H1 (cell line): ENCODE results near the gene MRPS34. TPM values are rescaled to one million over a fixed set of nuclear protein-coding genes. Genes with fewer than 3 reads are reported as not detected.

Experiments
- CTCF ChIA-PET: fragments of 300-600 bp; sonication (Branson Sonifier 250); formaldehyde crosslinking; loops from one replicate; lab custom pipeline; 2021; ENCODE audit not compliant: partially characterized antibody; lab: Charles Lee
- POLR2A ChIA-PET: fragments of 300-600 bp; sonication (Branson Sonifier 250); formaldehyde crosslinking; loops from one replicate; lab custom pipeline; 2021; ENCODE audit warnings: inconsistent platforms; ENCODE audit not compliant: partially characterized antibody; lab: Charles Lee
- DNase-seq, 2 experiments: peaks; one replicate each; pipeline versions ENCODE4 v3.0.0 to v3.0.0-alpha.2; 2010 to 2022; ENCODE audit warnings: low spot score in 2 of 2, low read depth in 1 of 2, mixed read lengths in 1 of 2
- FAIRE-seq: peaks from 2 replicates; lab custom pipeline; 2011; peaks lifted over from hg19 to GRCh38; lab: Jason Lieb, UNC
- H2AFZ ChIP-seq: 2 replicates; pipeline ENCODE4 v1.8.1; 2012; ENCODE audit warnings: low read length, inconsistent platforms
- H2AK5ac ChIP-seq: 2 replicates; pipeline ENCODE4 v1.6.1; 2013; ENCODE audit warnings: low read depth, low read length
- H2BK120ac ChIP-seq: replicated peaks from 2 replicates; pipeline ENCODE3; 2013; ENCODE audit warnings: low read depth, low read length, inconsistent platforms
- H2BK12ac ChIP-seq: 2 replicates; pipeline ENCODE4 v1.6.1; 2013; ENCODE audit warnings: low read depth, low read length
- H2BK15ac ChIP-seq: 2 replicates; pipeline ENCODE4 v1.6.1; 2013; ENCODE audit warnings: low read length
- H2BK20ac ChIP-seq: 2 replicates; pipeline ENCODE4 v1.6.1; 2013; ENCODE audit warnings: low read length
- H2BK5ac ChIP-seq: 2 replicates; pipeline ENCODE4 v1.6.1; 2013; ENCODE audit warnings: low read depth, low read length
- H3K14ac ChIP-seq: 2 replicates; pipeline ENCODE4 v1.6.1; 2013; ENCODE audit warnings: inconsistent platforms; ENCODE audit not compliant: insufficient read length
- H3K18ac ChIP-seq: 2 replicates; pipeline ENCODE4 v1.6.1; 2013; ENCODE audit warnings: low read length; ENCODE audit errors: extremely low read depth
- H3K23ac ChIP-seq: 2 replicates; pipeline ENCODE4 v1.6.1; 2013; ENCODE audit warnings: inconsistent platforms; ENCODE audit not compliant: insufficient read length
- H3K23me2 ChIP-seq: 2 replicates; pipeline ENCODE4 v1.6.1; 2013; ENCODE audit warnings: low read depth, low read length
- H3K27ac ChIP-seq: 2 replicates; pipeline ENCODE4 v1.6.1; 2011; ENCODE audit warnings: low read depth, low read length, inconsistent platforms
- H3K27me3 ChIP-seq, 4 experiments: replicated peaks in 1 of 4; 1 replicate in 1 of 4; 2 replicates in 3 of 4; pipeline versions ENCODE4 v1.6.1 to v1.8.1; 2011 to 2013; ENCODE audit warnings: low read length in 3 of 4, mild to moderate bottlenecking in 3 of 4, inconsistent platforms in 2 of 4, mixed read lengths in 2 of 4, moderate library complexity in 1 of 4; ENCODE audit not compliant: control insufficient read depth in 3 of 4, insufficient read depth in 3 of 4; ENCODE audit errors: extremely low read depth in 1 of 4
- H3K36me3 ChIP-seq, 4 experiments: 2 replicates each; pipeline versions ENCODE4 v1.6.1 to v1.8.1; 2011 to 2013; ENCODE audit warnings: mild to moderate bottlenecking in 4 of 4, low read length in 3 of 4, moderate library complexity in 2 of 4, control low read depth in 1 of 4, inconsistent platforms in 1 of 4; ENCODE audit not compliant: insufficient read depth in 4 of 4, control insufficient read depth in 2 of 4
- H3K4ac ChIP-seq: replicated peaks from 2 replicates; pipeline ENCODE3; 2013; ENCODE audit warnings: low read length, low read depth, mixed read lengths, inconsistent platforms; ENCODE audit not compliant: insufficient read length
- H3K4me1 ChIP-seq, 4 experiments: replicated peaks in 1 of 4; 1 replicate in 1 of 4; 2 replicates in 3 of 4; pipeline versions ENCODE4 v1.6.1 to v1.8.1; 2011 to 2013; ENCODE audit warnings: low read length in 3 of 4, inconsistent platforms in 2 of 4, mixed read lengths in 1 of 4; ENCODE audit not compliant: insufficient read depth in 4 of 4, control insufficient read depth in 3 of 4
- H3K4me2 ChIP-seq, 2 experiments: 2 replicates each; pipeline versions ENCODE4 v1.6.1 to v1.8.1; 2011 to 2013; ENCODE audit warnings: low read depth in 2 of 2, low read length in 2 of 2, control low read depth in 1 of 2, inconsistent platforms in 1 of 2, mild to moderate bottlenecking in 1 of 2; ENCODE audit not compliant: insufficient read depth in 1 of 2
- H3K4me3 ChIP-seq, 4 experiments: fragments of 200-600, 300-600 bp in 1 of 4; sonication (generic), shearing (Covaris generic), sonication (Bioruptor Twin) in 1 of 4; 2 replicates each; pipeline versions ENCODE4 v1.5.1 to v1.8.1; 2011 to 2016; ENCODE audit warnings: low read length in 4 of 4, low read depth in 3 of 4, control low read depth in 2 of 4, inconsistent platforms in 2 of 4, mild to moderate bottlenecking in 2 of 4, mixed read lengths in 1 of 4, moderate library complexity in 1 of 4; ENCODE audit not compliant: insufficient read depth in 2 of 4; ENCODE audit errors: extremely low read depth in 1 of 4
- H3K56ac ChIP-seq: replicated peaks from 2 replicates; pipeline ENCODE3; 2013; ENCODE audit warnings: low read depth, mild to moderate bottlenecking, mixed read lengths, low read length, inconsistent platforms; ENCODE audit not compliant: insufficient read length
- H3K79me1 ChIP-seq: 2 replicates; pipeline ENCODE4 v1.6.1; 2013; ENCODE audit warnings: low read depth, low read length, control low read depth
- H3K79me2 ChIP-seq, 2 experiments: 2 replicates each; pipeline versions ENCODE4 v1.6.1 to v1.8.1; 2012 to 2013; ENCODE audit warnings: low read length in 2 of 2, mild to moderate bottlenecking in 2 of 2, inconsistent platforms in 1 of 2; ENCODE audit not compliant: insufficient read depth in 2 of 2, control insufficient read depth in 1 of 2
- H3K9ac ChIP-seq, 4 experiments: replicated peaks in 1 of 4; 1 replicate in 1 of 4; 2 replicates in 3 of 4; pipeline versions ENCODE4 v1.6.1 to v1.8.1; 2011 to 2013; ENCODE audit warnings: low read depth in 3 of 4, low read length in 3 of 4, control low read depth in 2 of 4, mild to moderate bottlenecking in 2 of 4, moderate library complexity in 2 of 4, inconsistent platforms in 1 of 4; ENCODE audit errors: extremely low read depth in 1 of 4
- H3K9me3 ChIP-seq, 2 experiments: 2 replicates each; pipeline versions ENCODE4 v1.6.1 to v1.8.1; 2012 to 2013; ENCODE audit warnings: mild to moderate bottlenecking in 2 of 2, moderate library complexity in 2 of 2, control low read depth in 1 of 2, inconsistent platforms in 1 of 2, low read depth in 1 of 2, low read length in 1 of 2, mixed read lengths in 1 of 2; ENCODE audit not compliant: insufficient read depth in 2 of 2
- H4K20me1 ChIP-seq, 2 experiments: replicated peaks in 1 of 2; 2 replicates each; pipeline versions ENCODE3 to v1.8.1; 2011 to 2013; ENCODE audit warnings: inconsistent platforms in 2 of 2, low read length in 2 of 2, mild to moderate bottlenecking in 1 of 2; ENCODE audit not compliant: insufficient read depth in 2 of 2, control insufficient read depth in 1 of 2
- H4K5ac ChIP-seq: 2 replicates; pipeline ENCODE4 v1.6.1; 2013; ENCODE audit warnings: low read length, low read depth, mixed read lengths, inconsistent platforms; ENCODE audit not compliant: insufficient read length
- H4K8ac ChIP-seq: 2 replicates; pipeline ENCODE4 v1.8.0; 2013; ENCODE audit warnings: mild to moderate bottlenecking, moderate library complexity, low read length, inconsistent platforms; ENCODE audit not compliant: insufficient read depth; ENCODE audit errors: extremely low read depth
- H4K91ac ChIP-seq: replicated peaks from 2 replicates; pipeline ENCODE3; 2013; ENCODE audit warnings: low read length, mixed read lengths, inconsistent platforms; ENCODE audit not compliant: insufficient read length
- SAP30 ChIP-seq: fragments of 300-600 bp; sonication (generic); IDR thresholded peaks from 2 replicates; pipeline ENCODE4 v1.7.1; 2012; ENCODE audit warnings: low read length, moderate library complexity, mild to moderate bottlenecking, inconsistent platforms; ENCODE audit not compliant: insufficient read depth, insufficient replicate concordance
- ZNF274 ChIP-seq: IDR thresholded peaks from 2 replicates; pipeline ENCODE4 v1.7.0; 2012; ENCODE audit warnings: low read length, borderline replicate concordance; ENCODE audit errors: extremely low read depth
- WGBS, 2 experiments: shearing (Covaris generic) in 1 of 2; methylation state at CpG; one replicate each; pipeline versions ENCODE4 v1.1.6 to v1.1.7; 2013 to 2015; ENCODE audit warnings: low lambda C conversion rate in 2 of 2, mixed read lengths in 2 of 2, inconsistent platforms in 1 of 2, low coverage in 1 of 2, missing lambda C conversion rate in 1 of 2; ENCODE audit not compliant: insufficient replicate concordance in 2 of 2, insufficient coverage in 1 of 2, insufficient read length in 1 of 2; ENCODE audit errors: extremely low coverage in 1 of 2, missing lambda C conversion rate in 1 of 2; 5-methylcytosine and 5-hydroxymethylcytosine counted together
- polyA plus RNA-seq, 7 experiments: library from polyadenylated mRNA; depleted of rRNA in 3 of 7; stranded (reverse) in 5 of 7; unstranded in 2 of 7; fragments of >200 nt in 5 of 7; fragments of 200-250 nt in 2 of 7; gene quantifications; 1 replicate in 5 of 7; 2 replicates in 1 of 7; 4 replicates in 1 of 7; pipeline versions ENCODE4 v1.2.1 to v1.2.3, GENCODE V29; 2011 to 2013; ENCODE audit warnings: missing spikeins in 2 of 7, mixed read lengths in 2 of 7
- total RNA-seq: library from RNA; stranded (reverse); fragmentation: NEBNext Ultra II Directional; extraction: Animal tissue kit (Norgen Biotek cat#: 25700); gene quantifications from 2 replicates; pipeline ENCODE4 v1.2.1, GENCODE V29; 2021

The MRPS34 gene
- total and polyA plus RNA-seq, 2 of the 8 experiments (the other 6 are each of a cell fraction or from before 2014, with no cell fraction given): 168 to 252 TPM

GRCh38 chr16:1772362-1772907 lies 499 bp downstream of the MRPS34 start, which contains the start of gene EME2:
TSS of gene EME2 (plus strand) at chr16:1772810. CDS start at chr16:1773228, 418 bp downstream.
- Histone ChIP-seq H2BK12ac (peak within 1 kb of the TSS; percentile 4; the same call in 1 of the 2 replicates), H3K27ac (peak within 1 kb of the TSS; percentile 62), H3K4me1 (peaks cover 0 to 12% (median 10%) of the 10 kb centered on the region in 4 experiments; a peak in 5 of 7 replicates), H2AK5ac (peak within 1 kb of the TSS; percentile 27; the same call in 1 of the 2 replicates), H4K8ac (peak within 1 kb of the TSS; percentile 94), H3K27me3 (no peaks in the 10 kb centered on the region), H2BK15ac (peak within 1 kb of the TSS; percentile 72; the same call in 1 of the 2 replicates), H4K91ac (peak within 1 kb of the TSS; percentile 85), H4K20me1 (peaks cover 0 to 19% of the 10 kb centered on the region in 2 experiments), H2AFZ (no peak within 1 kb of the TSS; the same call in 1 of the 2 replicates)
- CTCF ChIA-PET: interaction anchor here (0.6 to 2.7 kb wide), 8 partner anchors 7 to 509 kb away, joined by 3 to 13 read pairs (median 4); partner anchors contain the start of genes IGFALS, MAPK8IP3, NUBP2 and SPSB3
- TF ChIP-seq SAP30 (peak; percentile 10), ZNF274 (no peak)
- TF ChIP-seq, all 59 proteins: peak for 1
- Histone ChIP-seq H3K9me3 (no peaks in the 10 kb centered on the region), H2BK20ac (no peak within 1 kb of the TSS), H3K9ac (peak within 1 kb of the TSS; percentile 69 to 94 (median 89)), H2BK120ac (no peak within 1 kb of the TSS), H3K23ac (no peak within 1 kb of the TSS), H2BK5ac (peak within 1 kb of the TSS; percentile 88), H4K5ac (peak within 1 kb of the TSS; percentile 81), H3K18ac (peak within 1 kb of the TSS; percentile 90), H3K14ac (no peak within 1 kb of the TSS), H3K36me3 (peaks cover 2 to 31% (median 8%) of the 10 kb centered on the region in 4 experiments; a peak in 6 of 8 replicates), H3K4me2 (peak within 1 kb of the TSS; percentile 71 to 92), H3K4me3 (peak within 1 kb of the TSS; percentile 82 to 91 (median 82)), H3K4ac (peak within 1 kb of the TSS; percentile 90), H3K56ac (peak within 1 kb of the TSS; percentile 73), H3K79me2 (peaks cover 0 to 15% of the 10 kb centered on the region in 2 experiments; a peak in 1 of 4 replicates), H3K23me2 (peaks cover 17% of the 10 kb centered on the region), H3K79me1 (peaks cover 4% of the 10 kb centered on the region)
- FAIRE-seq: no peak
- no peak for DNase-seq
- POLR2A ChIA-PET: interaction anchor here (0.7 to 13.5 kb wide), 20 partner anchors 7 to 383 kb away, joined by 3 to 246 read pairs (median 5); partner anchors contain the start of genes FAHD1, HAGH, IGFALS and JPT2
- 4% methylated on average over 47 of the region's 53 CpGs; no CpG with 5 or more reads in 1 of the 2 experiments for WGBS, 2 experiments
